Breast epithelium (tissue), 4 donors: Measurements from ENCODE around the gene PDP2. TPM values are rescaled to one million over a fixed set of nuclear protein-coding genes. Genes with fewer than 3 reads are reported as not detected.
"Not testable (repeated sequence)": the region's sequence is repeated elsewhere in the genome, so short reads cannot be mapped to it uniquely, and the experiment has no call there.

Experiments used
- DNase-seq, 2 donors: peaks; one replicate each; pipeline ENCODE4 v3.0.0-alpha.2; 2019; ENCODE audit warnings: low spot score in 2 of 2
- H3K27ac ChIP-seq, 2 donors: fragments of 200-600 bp; sonication (generic) in 1 of 2; one replicate each; pipeline ENCODE4 v1.5.1; 2016 to 2019; ENCODE audit warnings: mild to moderate bottlenecking in 1 of 2
- H3K27me3 ChIP-seq, 2 donors: fragments of 200-600 bp; sonication (generic) in 1 of 2; one replicate each; pipeline versions ENCODE4 v1.5.1 to v1.6.0; 2017 to 2019; ENCODE audit warnings: control low read depth in 1 of 2, mild to moderate bottlenecking in 1 of 2
- H3K36me3 ChIP-seq: fragments of 200-600 bp; one replicate; pipeline ENCODE4 v1.5.1; 2019
- H3K4me1 ChIP-seq, 2 donors: fragments of 200-600 bp; sonication (generic); one replicate each; pipeline ENCODE4 v1.5.1; 2016 to 2019; ENCODE audit warnings: control low read depth in 1 of 2
- H3K4me3 ChIP-seq, 3 donors: fragments of 200-600 bp; sonication (generic); 1 replicate in 2 of 3; 2 replicates in 1 of 3; pipeline ENCODE4 v1.5.1; 2016 to 2019; ENCODE audit warnings: mild to moderate bottlenecking in 3 of 3, moderate library complexity in 2 of 3
- H3K9me3 ChIP-seq, 2 donors: fragments of 200-600 bp; sonication (generic) in 1 of 2; one replicate each; pipeline ENCODE4 v1.5.1; 2016 to 2019; ENCODE audit warnings: control low read depth in 1 of 2
- CTCF ChIP-seq, 3 donors: fragments of 450-650 bp; IDR thresholded peaks; one replicate each; pipeline ENCODE4 v1.5.1; 2016 to 2017; ENCODE audit warnings: antibody characterized with exemption in 3 of 3, mild to moderate bottlenecking in 3 of 3, moderate library complexity in 3 of 3
- POLR2A ChIP-seq: fragments of 450-650 bp; IDR thresholded peaks from one replicate; pipeline ENCODE4 v1.6.1; 2016; ENCODE audit warnings: antibody characterized with exemption, mild to moderate bottlenecking, moderate library complexity
- POLR2AphosphoS5 ChIP-seq, 3 donors: sonication (generic); formaldehyde crosslinking; IDR thresholded peaks; one replicate each; pipeline ENCODE4 v1.6.1; 2017; ENCODE audit warnings: antibody characterized with exemption in 3 of 3
- intact Hi-C: fragments of 100-400 bp; cut with DNase I; formaldehyde crosslinking; loops from one replicate; pipeline ENCODE4 v1.15.1; 2023; ENCODE audit warnings: low total_unique reads
- total RNA-seq, 3 donors: library from RNA; depleted of rRNA; stranded (reverse); fragments of >200 nt; gene quantifications; one replicate each; pipeline ENCODE4 v1.1.0, GENCODE V29; 2016

PDP2 gene
- total RNA-seq, 3 donors from 2014 or later: 8.8 to 18.6 (median 9.4) TPM

- intact Hi-C loops: loop anchor here (10.0 kb wide), 1 partner anchor 465 kb away; no protein-coding TSS in a partner anchor
- no peaks in the 10 kb centered on the region for H3K9me3 ChIP-seq
- TF ChIP-seq POLR2A (no peak), POLR2AphosphoS5 (IDR thresholded peaks at IDR 0.05) (no peak), CTCF (IDR thresholded peaks at IDR 0.05) (no peak)
- no peak overlapping the region for H3K27ac ChIP-seq
- no peaks in the 10 kb centered on the region for H3K36me3 ChIP-seq
- H3K4me1 ChIP-seq: no peaks in the 10 kb centered on the region
- no peaks in the 10 kb centered on the region for H3K27me3 ChIP-seq
- H3K4me3 ChIP-seq: no peak overlapping the region
- DNase-seq: no peak
Measured at GRCh38 chr16:66869424-66869823, 10.9 kb upstream of the PDP2 start.

GRCh38 chr16:66871363-66871762, 9.0 kb upstream of the PDP2 start:
- H3K4me1 ChIP-seq, H3K36me3 ChIP-seq, H3K27ac ChIP-seq, H3K27me3 ChIP-seq, DNase-seq, H3K9me3 ChIP-seq, H3K4me3 ChIP-seq, intact Hi-C loops: not testable (repeated sequence)

GRCh38 chr16:66871840-66872239, 8.5 kb upstream of the PDP2 start:
- no peaks in the 10 kb centered on the region for H3K36me3 ChIP-seq
- DNase-seq: no peak

GRCh38 chr16:66872559-66872942, 7.8 kb upstream of the PDP2 start:
- Histone ChIP-seq H3K4me1 (no peaks in the 10 kb centered on the region), H3K9me3 (no peaks in the 10 kb centered on the region), H3K36me3 (no peaks in the 10 kb centered on the region), H3K27ac (peak overlapping the region; percentile 46 to 79), H3K4me3 (peak overlapping the region in 2 of 3 donors; percentile 46 to 56), H3K27me3 (no peaks in the 10 kb centered on the region)
- intact Hi-C loops: no loop called here
- no peak for DNase-seq
- no peak for TF ChIP-seq POLR2A
- TF ChIP-seq POLR2AphosphoS5 (IDR thresholded peaks at IDR 0.05): no peak
- no peak for TF ChIP-seq CTCF (IDR thresholded peaks at IDR 0.05)

More at GRCh38 chr16:66871840-66872239, 8.5 kb upstream of the PDP2 start:
- Histone ChIP-seq H3K4me3 (no peak overlapping the region), H3K27ac (no peak overlapping the region), H3K27me3 (no peaks in the 10 kb centered on the region), H3K4me1 (no peaks in the 10 kb centered on the region), H3K9me3 (no peaks in the 10 kb centered on the region)
- TF ChIP-seq POLR2A (no peak), POLR2AphosphoS5 (IDR thresholded peaks at IDR 0.05) (no peak), CTCF (IDR thresholded peaks at IDR 0.05) (no peak)
- intact Hi-C loops: no loop called here

- Histone ChIP-seq H3K36me3 (no peaks in the 10 kb centered on the region), H3K4me3 (peak overlapping the region in 2 of 3 donors; percentile 46 to 56), H3K27me3 (no peaks in the 10 kb centered on the region), H3K27ac (peak overlapping the region; percentile 46 to 79), H3K9me3 (no peaks in the 10 kb centered on the region), H3K4me1 (no peaks in the 10 kb centered on the region)
- TF ChIP-seq POLR2AphosphoS5 (IDR thresholded peaks at IDR 0.05) (peak in 2 of 3 donors; percentile 11 to 43), POLR2A (no peak), CTCF (IDR thresholded peaks at IDR 0.05) (peak; percentile 78 to 82 (median 81))
- peak; percentile 80 to 86 for DNase-seq
- intact Hi-C loops: no loop called here
Measured at GRCh38 chr16:66872943-66873684, 7.2 kb upstream of the PDP2 start.
